ENCODE data around the gene ACD.

Gene ACD

GRCh38 chr16:67685388-67686112 lies 25.5 kb upstream of the ACD start:
- in situ Hi-C loops (cut with MboI; ENCODE audit: low sequenced_read_pairs, unreplicated experiment) = loop anchor here (25.0 kb wide), 1 partner anchor 352 kb away; no protein-coding TSS in a partner anchor
- DNase-seq (ENCODE audit: low spot score) = peak; percentile 29
- no peak for TF ChIP-seq CTCF (IDR thresholded peaks at IDR 0.05; ENCODE audit: borderline replicate concordance, control extremely low read depth, extremely low read depth, insufficient read depth, missing control alignments)

DNA sequence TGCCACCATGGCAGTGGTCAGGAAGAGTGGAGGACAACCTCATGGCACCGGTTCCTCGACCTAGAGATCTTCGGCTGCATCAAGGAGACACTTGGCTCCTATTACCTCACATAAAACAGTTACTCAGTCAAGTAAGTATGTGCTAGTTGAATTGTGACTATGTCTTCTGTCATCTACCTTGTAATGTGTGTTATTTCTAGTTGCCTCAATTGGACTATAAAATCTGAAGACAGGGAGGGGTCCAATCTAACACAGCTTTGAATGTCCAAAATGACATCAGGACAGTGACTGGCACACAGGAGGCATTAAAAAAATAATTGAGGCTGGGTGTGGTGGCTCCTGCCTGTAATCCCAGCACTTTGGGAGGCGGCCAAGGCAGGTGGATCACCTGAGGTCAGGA lies 23.7 kb upstream of the ACD start:
- DNase-seq (ENCODE audit: low spot score) = no peak
- in situ Hi-C loops (cut with MboI; ENCODE audit: low sequenced_read_pairs, unreplicated experiment) = loop anchor here (25.0 kb wide), 1 partner anchor 354 kb away; no protein-coding TSS in a partner anchor
- TF ChIP-seq CTCF (IDR thresholded peaks at IDR 0.05; ENCODE audit: borderline replicate concordance, control extremely low read depth, extremely low read depth, insufficient read depth, missing control alignments) = no peak

GRCh38 chr16:67679935-67680897 lies 20.2 kb upstream of the ACD start:
- no peak for TF ChIP-seq CTCF (IDR thresholded peaks at IDR 0.05; ENCODE audit: borderline replicate concordance, control extremely low read depth, extremely low read depth, insufficient read depth, missing control alignments)
- in situ Hi-C loops (cut with MboI; ENCODE audit: low sequenced_read_pairs, unreplicated experiment) = loop anchor here (10.0 to 25.0 kb wide), 2 partner anchors 245 to 357 kb away; no protein-coding TSS in a partner anchor
- DNase-seq (ENCODE audit: low spot score) = no peak

DNA sequence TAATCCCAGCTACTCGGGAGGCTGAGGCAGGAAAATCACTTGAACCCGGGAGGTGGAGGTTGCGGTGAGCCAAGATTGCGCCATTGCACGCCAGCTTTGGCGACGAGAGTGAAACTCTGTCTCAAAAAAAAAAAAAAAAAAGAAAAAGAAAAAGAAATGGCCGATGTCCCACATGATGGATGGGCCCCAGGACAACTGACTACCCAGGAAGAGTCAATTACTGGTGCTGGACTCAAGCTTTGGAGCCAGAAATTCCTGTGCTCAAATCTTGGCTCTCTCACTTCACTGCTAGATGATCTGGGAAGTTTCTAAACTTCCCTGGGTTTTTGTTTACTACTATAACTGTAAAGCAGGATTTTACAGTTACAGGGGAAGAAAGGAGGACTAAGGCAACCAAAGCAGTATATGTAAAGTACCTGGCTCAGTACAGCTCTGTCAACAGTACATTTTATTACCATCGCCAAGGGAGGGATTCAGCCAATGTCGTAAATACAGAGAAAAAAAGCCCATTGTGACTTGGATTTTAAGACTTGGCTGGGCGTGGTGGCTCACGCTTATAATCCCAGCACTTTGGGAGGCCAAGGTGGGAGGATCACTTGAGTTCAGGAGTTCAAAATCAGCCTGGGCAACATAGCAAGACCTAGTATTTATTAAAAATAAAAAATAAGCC lies 18.4 kb upstream of the ACD start:
- TF ChIP-seq CTCF (IDR thresholded peaks at IDR 0.05; ENCODE audit: borderline replicate concordance, control extremely low read depth, extremely low read depth, insufficient read depth, missing control alignments) = no peak
- no peak for DNase-seq (ENCODE audit: low spot score)
- in situ Hi-C loops (cut with MboI; ENCODE audit: low sequenced_read_pairs, unreplicated experiment) = loop anchor here (10.0 to 25.0 kb wide), 2 partner anchors 246 to 359 kb away; no protein-coding TSS in a partner anchor

DNA sequence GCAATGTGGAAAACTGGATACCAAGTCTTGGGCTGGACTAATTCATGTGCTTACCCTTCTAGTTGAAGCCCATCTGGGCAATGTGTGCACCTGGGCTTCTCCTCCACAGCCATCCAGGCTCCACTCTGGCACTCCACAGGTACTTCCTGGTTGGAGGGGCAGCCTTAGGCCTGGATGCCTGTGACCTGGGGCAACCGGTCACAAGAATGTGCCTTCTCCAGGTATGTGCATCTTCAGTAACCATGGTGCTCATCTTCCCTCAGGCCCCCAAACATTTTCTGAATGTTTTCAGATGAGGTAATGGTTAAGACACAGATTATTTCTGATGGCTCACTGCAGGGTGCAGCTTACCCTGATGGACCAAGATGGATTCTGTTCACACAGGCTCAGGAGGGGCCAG lies 17.7 kb upstream of the ACD start:
- DNase-seq (ENCODE audit: low spot score) = no peak
- in situ Hi-C loops (cut with MboI; ENCODE audit: low sequenced_read_pairs, unreplicated experiment) = loop anchor here (10.0 to 25.0 kb wide), 2 partner anchors 247 to 360 kb away; no protein-coding TSS in a partner anchor
- no peak for TF ChIP-seq CTCF (IDR thresholded peaks at IDR 0.05; ENCODE audit: borderline replicate concordance, control extremely low read depth, extremely low read depth, insufficient read depth, missing control alignments)

DNA sequence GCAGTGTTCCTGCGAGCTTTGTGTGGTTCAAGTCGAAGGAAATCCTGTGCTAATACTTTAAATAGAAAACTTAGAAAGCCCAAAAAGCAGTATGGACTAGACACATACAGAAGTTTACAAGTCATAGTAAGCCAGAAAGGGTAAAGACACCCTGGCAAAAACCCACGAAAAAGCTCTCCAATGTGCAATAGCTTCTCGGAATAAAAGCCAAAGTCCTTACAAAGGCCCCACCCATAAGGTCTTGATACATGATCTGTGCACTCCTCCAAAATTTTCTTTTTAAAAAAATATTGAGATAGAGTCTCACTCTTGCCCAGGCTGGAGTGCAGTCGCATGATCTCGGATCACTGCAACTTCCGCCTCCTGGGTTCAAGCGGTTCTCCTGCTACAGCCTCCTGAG lies 16.9 kb upstream of the ACD start:
- in situ Hi-C loops (cut with MboI; ENCODE audit: low sequenced_read_pairs, unreplicated experiment) = loop anchor here (10.0 to 25.0 kb wide), 2 partner anchors 248 to 360 kb away; no protein-coding TSS in a partner anchor
- DNase-seq (ENCODE audit: low spot score) = no peak
- no peak for TF ChIP-seq CTCF (IDR thresholded peaks at IDR 0.05; ENCODE audit: borderline replicate concordance, control extremely low read depth, extremely low read depth, insufficient read depth, missing control alignments)
